Panc1 (cell line): Measurements from ENCODE around the gene CCNL2. TPM values are rescaled to one million over a fixed set of nuclear protein-coding genes. Genes with fewer than 3 reads are reported as not detected.

Experiments
- ATAC-seq: fragments of 200-7000 bp; cut with Tn5 transposase; 2 replicates; pipeline ENCODE4 v1.9.1; 2020; ENCODE audit warnings: mild to moderate bottlenecking, moderate library complexity
- BruUV-seq: library from RNA; stranded (reverse); fragments of 400-500 nt; replicated peaks from 2 replicates; lab custom pipeline; 2021; lab: Mats Ljungman, UMichigan
- CTCF ChIA-PET: fragments of 300-600 bp; sonication (Branson Sonifier 250); formaldehyde crosslinking; loops from one replicate; lab custom pipeline; 2022; ENCODE audit warnings: antibody characterized with exemption; lab: Charles Lee
- POLR2A ChIA-PET: fragments of 300-600 bp; sonication (Branson Sonifier 250); formaldehyde crosslinking; loops from one replicate; lab custom pipeline; 2022; ENCODE audit warnings: antibody characterized with exemption; lab: Charles Lee
- DNase-seq: peaks from one replicate; pipeline ENCODE4 v3.0.0-alpha.2; 2010; ENCODE audit warnings: low read depth, low spot score
- H3K27ac ChIP-seq: 2 replicates; pipeline ENCODE4 v1.5.1; 2011; ENCODE audit warnings: mild to moderate bottlenecking, low read length, inconsistent platforms
- H3K27me3 ChIP-seq: fragments of 200-500 bp; sonication (Bioruptor generic); 2 replicates; pipeline ENCODE4 v1.6.0; 2014; ENCODE audit warnings: low read length, inconsistent platforms; ENCODE audit not compliant: control insufficient read depth, insufficient read depth
- H3K36me3 ChIP-seq: fragments of 200-500 bp; sonication (Bioruptor generic); 2 replicates; pipeline ENCODE4 v1.5.1; 2014; ENCODE audit warnings: inconsistent platforms, mild to moderate bottlenecking, low read length, moderate library complexity; ENCODE audit not compliant: control insufficient read depth, insufficient read depth
- H3K4me1 ChIP-seq: 2 replicates; pipeline ENCODE4 v1.5.1; 2011; ENCODE audit warnings: inconsistent platforms, mild to moderate bottlenecking, low read length, moderate library complexity; ENCODE audit not compliant: control insufficient read depth, insufficient read depth
- H3K4me3 ChIP-seq, 2 experiments: 2 replicates each; pipeline ENCODE4 v1.5.1; 2011 to 2012; ENCODE audit warnings: low read depth in 2 of 2, low read length in 2 of 2, mild to moderate bottlenecking in 2 of 2, inconsistent platforms in 1 of 2, moderate library complexity in 1 of 2
- H3K9me3 ChIP-seq: fragments of 200-500 bp; sonication (Bioruptor generic); 2 replicates; pipeline ENCODE4 v1.5.1; 2014; ENCODE audit warnings: low read depth, mild to moderate bottlenecking, inconsistent platforms, low read length, moderate library complexity; ENCODE audit not compliant: control insufficient read depth, insufficient read depth
- CTCF ChIP-seq: fragments of 450-650 bp; IDR thresholded peaks from 2 replicates; pipeline ENCODE4 v1.5.1; 2017; ENCODE audit warnings: mild to moderate bottlenecking
- POLR2AphosphoS5 ChIP-seq: IDR thresholded peaks from 2 replicates; pipeline ENCODE4 v1.6.1; 2012; ENCODE audit warnings: mild to moderate bottlenecking, low read depth, low read length, moderate library complexity
- SIN3A ChIP-seq: IDR thresholded peaks from 2 replicates; pipeline ENCODE4 v1.6.1; 2012; ENCODE audit warnings: low read depth, mild to moderate bottlenecking, low read length, moderate library complexity, borderline replicate concordance; ENCODE audit not compliant: insufficient read depth
- TCF7L2 ChIP-seq: IDR thresholded peaks from 2 replicates; pipeline ENCODE4 v1.6.1; 2011; ENCODE audit warnings: mild to moderate bottlenecking, low read depth, low read length, inconsistent platforms
- in situ Hi-C: cut with HindIII; loops from 2 replicates; pipeline ENCODE4 v1.10.0; 2016; ENCODE audit warnings: low sequenced_read_pairs, low pct_unique_long_range_greater_than_20kb
- intact Hi-C: fragments of 100-400 bp; cut with micrococcal nuclease; formaldehyde crosslinking; loops from one replicate; pipeline ENCODE4 v1.10.0; 2022; ENCODE audit not compliant: unreplicated experiment
- total RNA-seq: library from RNA; stranded (reverse); gene quantifications from one replicate; pipeline ENCODE4 v1.2.1, GENCODE V29; 2021; ENCODE audit not compliant: unreplicated experiment
- TF ChIP-seq, protein P1 (sequence below), 2 experiments: IDR thresholded peaks; 2 replicates each; pipeline ENCODE4 v1.6.1; 2011 to 2012; ENCODE audit warnings: low read depth in 2 of 2, control low read depth in 1 of 2, low read length in 1 of 2, mild to moderate bottlenecking in 1 of 2, moderate library complexity in 1 of 2; ENCODE audit not compliant: insufficient read depth in 1 of 2

Gene CCNL2
- total RNA-seq, 1 experiment from 2014 or later, result 297 TPM

DNA sequence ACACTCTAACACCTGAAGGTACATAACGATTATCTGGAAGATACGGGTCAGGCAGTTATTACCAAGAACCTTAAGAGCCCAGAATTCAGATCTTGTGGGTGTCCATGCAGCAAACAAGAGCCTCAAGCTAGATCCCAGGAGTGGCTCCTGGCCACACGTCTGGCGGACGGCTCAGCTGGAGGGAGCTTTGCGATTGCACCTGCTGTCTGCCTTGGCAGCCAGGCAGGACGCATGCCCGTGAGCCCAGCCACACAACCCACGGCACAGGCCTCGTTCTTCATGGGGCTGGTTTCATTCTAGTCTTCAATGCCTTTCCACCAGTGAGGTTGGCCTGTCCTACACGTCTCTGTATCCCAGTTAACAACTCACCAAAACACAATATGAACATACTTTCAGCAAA, 5.7 kb downstream of the CCNL2 start:
- ChIA-PET POLR2A (no interaction called here), CTCF (no interaction called here)
- H3K36me3 ChIP-seq, result peaks cover 32% of the 10 kb centered on the region
- H3K4me3 ChIP-seq, result no peak overlapping the region
- H3K4me1 ChIP-seq, result peaks cover 10% of the 10 kb centered on the region
- TF ChIP-seq SIN3A, result no peak
- TF ChIP-seq TCF7L2, result no peak
- TF ChIP-seq CTCF, result no peak
- TF ChIP-seq, protein P1, sequence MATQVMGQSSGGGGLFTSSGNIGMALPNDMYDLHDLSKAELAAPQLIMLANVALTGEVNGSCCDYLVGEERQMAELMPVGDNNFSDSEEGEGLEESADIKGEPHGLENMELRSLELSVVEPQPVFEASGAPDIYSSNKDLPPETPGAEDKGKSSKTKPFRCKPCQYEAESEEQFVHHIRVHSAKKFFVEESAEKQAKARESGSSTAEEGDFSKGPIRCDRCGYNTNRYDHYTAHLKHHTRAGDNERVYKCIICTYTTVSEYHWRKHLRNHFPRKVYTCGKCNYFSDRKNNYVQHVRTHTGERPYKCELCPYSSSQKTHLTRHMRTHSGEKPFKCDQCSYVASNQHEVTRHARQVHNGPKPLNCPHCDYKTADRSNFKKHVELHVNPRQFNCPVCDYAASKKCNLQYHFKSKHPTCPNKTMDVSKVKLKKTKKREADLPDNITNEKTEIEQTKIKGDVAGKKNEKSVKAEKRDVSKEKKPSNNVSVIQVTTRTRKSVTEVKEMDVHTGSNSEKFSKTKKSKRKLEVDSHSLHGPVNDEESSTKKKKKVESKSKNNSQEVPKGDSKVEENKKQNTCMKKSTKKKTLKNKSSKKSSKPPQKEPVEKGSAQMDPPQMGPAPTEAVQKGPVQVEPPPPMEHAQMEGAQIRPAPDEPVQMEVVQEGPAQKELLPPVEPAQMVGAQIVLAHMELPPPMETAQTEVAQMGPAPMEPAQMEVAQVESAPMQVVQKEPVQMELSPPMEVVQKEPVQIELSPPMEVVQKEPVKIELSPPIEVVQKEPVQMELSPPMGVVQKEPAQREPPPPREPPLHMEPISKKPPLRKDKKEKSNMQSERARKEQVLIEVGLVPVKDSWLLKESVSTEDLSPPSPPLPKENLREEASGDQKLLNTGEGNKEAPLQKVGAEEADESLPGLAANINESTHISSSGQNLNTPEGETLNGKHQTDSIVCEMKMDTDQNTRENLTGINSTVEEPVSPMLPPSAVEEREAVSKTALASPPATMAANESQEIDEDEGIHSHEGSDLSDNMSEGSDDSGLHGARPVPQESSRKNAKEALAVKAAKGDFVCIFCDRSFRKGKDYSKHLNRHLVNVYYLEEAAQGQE (IDR thresholded peaks at IDR 0.05; ENCODE audit: insufficient read depth in 1 of 2, low read depth in 2 of 2, low read length in 1 of 2), result no peak
- TF ChIP-seq POLR2AphosphoS5, result no peak
- ATAC-seq (no peak), DNase-seq (no peak)
- in situ Hi-C loops (no loop called here), intact Hi-C loops (no loop called here)
- H3K9me3 ChIP-seq, result no peaks in the 10 kb centered on the region
- H3K27ac ChIP-seq, result no peak overlapping the region
- no peaks in the 10 kb centered on the region for H3K27me3 ChIP-seq
- no TSS peak for BruUV-seq

GRCh38 chr1:1393014-1393413, 6.1 kb downstream of the CCNL2 start:
- H3K4me1 ChIP-seq, result peaks cover 9% of the 10 kb centered on the region
- no peak overlapping the region for H3K4me3 ChIP-seq
- intact Hi-C loops, result no loop called here
- ChIA-PET POLR2A (no interaction called here), CTCF (no interaction called here)
- in situ Hi-C loops, result no loop called here
- BruUV-seq, result no TSS peak
- no peak overlapping the region for H3K27ac ChIP-seq
- TF ChIP-seq, protein P1 (IDR thresholded peaks at IDR 0.05; ENCODE audit: insufficient read depth in 1 of 2, low read depth in 2 of 2, low read length in 1 of 2), result no peak
- TF ChIP-seq SIN3A, result no peak
- ATAC-seq, result no peak
- H3K27me3 ChIP-seq, result no peaks in the 10 kb centered on the region
- no peaks in the 10 kb centered on the region for H3K9me3 ChIP-seq
- H3K36me3 ChIP-seq, result peaks cover 29% of the 10 kb centered on the region
- no peak for DNase-seq
